Measurements from ENCODE around the gene KCP.

KCP gene

GRCh38 chr7:128904381-128905197 is 5.9 kb downstream of the KCP start:
- DNase-seq, result no peak

GRCh38 chr7:128903621-128904361 is 6.7 kb downstream of the KCP start:
- no peak for DNase-seq

GRCh38 chr7:128902761-128903585 is 7.5 kb downstream of the KCP start:
- DNase-seq, result no peak

- no peak for DNase-seq
Observed at GRCh38 chr7:128900237-128900636, 10.3 kb downstream of the KCP start.

- DNase-seq, result no peak
Observed at GRCh38 chr7:128899392-128899791, 11.1 kb downstream of the KCP start.

GRCh38 chr7:128895320-128895719 is 15.2 kb downstream of the KCP start:
- no peak for DNase-seq

- no peak for DNase-seq
Observed at GRCh38 chr7:128894101-128894440, 16.4 kb downstream of the KCP start.

GRCh38 chr7:128893251-128894100 is 17.0 kb downstream of the KCP start:
- DNase-seq, result no peak

GRCh38 chr7:128892521-128893250 is 17.8 kb downstream of the KCP start:
- no peak for DNase-seq

- DNase-seq, result no peak
Observed at GRCh38 chr7:128891942-128892269, 18.6 kb downstream of the KCP start.

- peak in 1 of 2 donors; percentile 28 for DNase-seq
Observed at GRCh38 chr7:128891110-128891941, 19.2 kb downstream of the KCP start.

GRCh38 chr7:128890306-128891109 is 20.0 kb downstream of the KCP start:
- no peak for DNase-seq

- no peak for DNase-seq
Observed at GRCh38 chr7:128889121-128889520, 21.4 kb downstream of the KCP start.

- DNase-seq, result no peak
Observed at GRCh38 chr7:128888756-128889095, 21.8 kb downstream of the KCP start.

GRCh38 chr7:128888039-128888755 is 22.3 kb downstream of the KCP start:
- no peak for DNase-seq

- no peak for DNase-seq
Observed at GRCh38 chr7:128887169-128888038, 23.1 kb downstream of the KCP start.

- no peak for DNase-seq
Observed at GRCh38 chr7:128886391-128887168, 23.9 kb downstream of the KCP start.

Data from activated CD4-positive, alpha-beta T cell treated with anti-CD3 and anti-CD28 coated beads for 4 hours (primary cell).